ENCODE data around the gene TKTL1. TPM values are rescaled to one million over a fixed set of nuclear protein-coding genes. Genes with fewer than 3 reads are reported as not detected.

TKTL1 gene
- not detected in 2 replicates for total RNA-seq

GRCh38 chrX:154295664-154296310 lies at the start of gene TKTL1:
Gene TKTL1 (plus strand): TSS chrX:154295795. CDS start chrX:154295860, 65 bp downstream.

GRCh38 chrX:154257282-154257681 lies 38.3 kb upstream of the TKTL1 start, which contains the start of gene OPN1MW3:
Gene OPN1MW3 (plus strand): TSS chrX:154257582. CDS start chrX:154257620, 38 bp downstream.

GRCh38 chrX:154294791-154295574 lies 612 bp upstream of the TKTL1 start, which contains the start of gene TEX28:
Gene TEX28 (minus strand): TSS chrX:154295124. CDS start chrX:154292117, 3,007 bp downstream.

GRCh38 chrX:154374313-154375155 lies 78.9 kb downstream of the TKTL1 start, which contains the start of gene FLNA:
Gene FLNA (minus strand): TSS chrX:154374634. CDS start chrX:154371245, 3,389 bp downstream.

GRCh38 chrX:154378799-154379568 lies 83.4 kb downstream of the TKTL1 start, which contains the start of gene EMD:
Gene EMD (plus strand): TSS chrX:154379295. CDS start chrX:154379485, 190 bp downstream.

Other genes with a start within 250 kb of the TKTL1 start
- 13.4 and 13.8 TPM in 2 replicates for gene MECP2, start 198.1 kb upstream of the TKTL1 start, total RNA-seq
- gene OPN1LW, start 151.6 kb upstream of the TKTL1 start, total RNA-seq = not detected in 2 replicates
- gene OPN1MW, start 113.2 kb upstream of the TKTL1 start, total RNA-seq = not detected in 2 replicates
- gene OPN1MW2, start 76.0 kb upstream of the TKTL1 start, total RNA-seq = not detected in 2 replicates
- gene OPN1MW3, start 38.2 kb upstream of the TKTL1 start, total RNA-seq = not detected in 2 replicates
- not detected in 2 replicates for gene TEX28, start 671 bp upstream of the TKTL1 start, total RNA-seq
- 1,491 and 1,595 TPM in 2 replicates for gene FLNA, start 78.8 kb downstream of the TKTL1 start, total RNA-seq
- 67.2 and 76.8 TPM in 2 replicates for gene EMD, start 83.5 kb downstream of the TKTL1 start, total RNA-seq
- 6,084 and 6,687 TPM in 2 replicates for gene RPL10, start 102.6 kb downstream of the TKTL1 start, total RNA-seq
- 36.7 and 41.4 TPM in 2 replicates for gene DNASE1L1, start 113.5 kb downstream of the TKTL1 start, total RNA-seq
- 17.5 and 24.2 TPM in 2 replicates for gene TAFAZZIN, start 115.7 kb downstream of the TKTL1 start, total RNA-seq
- 32.4 and 36.0 TPM in 2 replicates for gene ATP6AP1, start 132.9 kb downstream of the TKTL1 start, total RNA-seq
- gene GDI1, start 141.4 kb downstream of the TKTL1 start, total RNA-seq = 113 and 125 TPM in 2 replicates
- gene FAM50A, start 148.3 kb downstream of the TKTL1 start, total RNA-seq = 52.6 and 60.2 TPM in 2 replicates
- 14.4 and 17.8 TPM in 2 replicates for gene PLXNA3, start 162.5 kb downstream of the TKTL1 start, total RNA-seq
- gene LAGE3, start 183.5 kb downstream of the TKTL1 start, total RNA-seq = 28.2 and 32.1 TPM in 2 replicates
- gene UBL4A, start 190.8 kb downstream of the TKTL1 start, total RNA-seq = 48.5 and 59.5 TPM in 2 replicates
- gene SLC10A3, start 194.8 kb downstream of the TKTL1 start, total RNA-seq = 22.7 and 26.2 TPM in 2 replicates
- gene FAM3A, start 220.4 kb downstream of the TKTL1 start, total RNA-seq = 45.4 and 48.2 TPM in 2 replicates